Measurements from ENCODE around the gene ANKRD24. TPM values are rescaled to one million over a fixed set of nuclear protein-coding genes. Genes with fewer than 3 reads are reported as not detected.
A peak's percentile ranks its signal among the peaks of the same experiment; 100 is the strongest.

ANKRD24 gene
- total and polyA plus RNA-seq, 4 donors = 0.28 to 2.5 (median 1.4) TPM

DNA sequence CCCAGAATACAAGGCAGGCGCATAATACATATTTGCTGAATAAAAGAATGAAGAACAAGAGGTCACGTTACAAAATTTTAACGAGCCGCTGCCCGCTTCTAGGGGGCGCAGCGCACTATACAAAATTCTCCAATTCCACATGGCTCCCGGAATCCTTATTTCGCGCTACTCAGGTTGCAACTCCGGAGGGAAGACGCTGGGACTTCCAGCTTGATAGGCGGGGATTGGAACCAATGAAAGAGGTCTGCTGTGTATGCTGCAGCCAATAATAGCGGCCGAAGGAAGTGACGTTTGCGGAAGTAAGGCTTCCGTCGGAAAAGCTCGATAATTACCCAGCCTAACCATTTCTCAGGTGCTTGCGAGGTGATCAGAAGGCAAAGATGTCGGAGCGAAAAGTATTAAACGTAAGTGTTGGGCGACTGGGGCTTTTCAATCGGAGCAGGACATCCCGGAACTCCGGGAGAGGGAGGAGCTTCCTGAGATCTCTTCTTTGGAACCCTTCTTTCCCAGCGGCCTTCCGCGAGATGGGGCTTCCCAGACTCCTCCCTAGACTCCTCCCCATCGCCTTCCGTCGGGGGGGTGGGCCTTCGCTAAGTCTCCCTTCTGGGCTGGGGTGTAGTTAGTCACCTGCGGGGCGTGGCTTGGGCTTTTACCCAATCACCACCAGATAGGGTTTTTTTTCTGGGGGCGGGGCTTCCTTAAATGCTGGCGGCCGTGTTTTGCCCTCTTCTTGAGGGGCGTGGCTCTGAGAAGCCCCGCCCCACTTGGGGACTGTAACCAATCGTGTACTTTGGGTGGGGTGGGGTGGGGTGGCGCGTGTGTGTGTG, 64.5 kb downstream of the ANKRD24 start, which contains the start of gene YJU2 (continued):
- TF ChIP-seq MAX (IDR thresholded peaks at IDR 0.05) = peak; percentile 61
- peak; percentile 39 to 59 for TF ChIP-seq EGR1 (IDR thresholded peaks at IDR 0.05; ENCODE audit: low read depth in 2 of 2)

GRCh38 chr19:4256563-4256962, 74.1 kb downstream of the ANKRD24 start:
- no peak overlapping the region for H3K4me3 ChIP-seq (ENCODE audit: low read depth in 1 of 3, low read length in 3 of 3)
- no peak overlapping the region for H3K27ac ChIP-seq (ENCODE audit: low read depth in 1 of 2, low read length in 2 of 2)
- peaks cover 30 to 70% (median 43%) of the 10 kb centered on the region in 4 donors for H3K36me3 ChIP-seq (ENCODE audit: control insufficient read depth in 4 of 4, insufficient read depth in 3 of 4, low read depth in 1 of 4, low read length in 3 of 4)
- WGBS = 99% methylated on average over 4 of the region's 4 CpGs
- TF ChIP-seq ATF3 (IDR thresholded peaks at IDR 0.05) (no peak), SP1 (IDR thresholded peaks at IDR 0.05) (no peak), TAF1 (conservative IDR thresholded peaks at IDR 0.05) (no peak), MAX (IDR thresholded peaks at IDR 0.05) (no peak), EGR1 (IDR thresholded peaks at IDR 0.05; ENCODE audit: low read depth in 2 of 2) (no peak), YY1 (IDR thresholded peaks at IDR 0.05) (no peak), FOXA2 (IDR thresholded peaks at IDR 0.05) (no peak), RAD21 (IDR thresholded peaks at IDR 0.05) (no peak), JUND (IDR thresholded peaks at IDR 0.05) (no peak)
- TF ChIP-seq, protein P1, sequence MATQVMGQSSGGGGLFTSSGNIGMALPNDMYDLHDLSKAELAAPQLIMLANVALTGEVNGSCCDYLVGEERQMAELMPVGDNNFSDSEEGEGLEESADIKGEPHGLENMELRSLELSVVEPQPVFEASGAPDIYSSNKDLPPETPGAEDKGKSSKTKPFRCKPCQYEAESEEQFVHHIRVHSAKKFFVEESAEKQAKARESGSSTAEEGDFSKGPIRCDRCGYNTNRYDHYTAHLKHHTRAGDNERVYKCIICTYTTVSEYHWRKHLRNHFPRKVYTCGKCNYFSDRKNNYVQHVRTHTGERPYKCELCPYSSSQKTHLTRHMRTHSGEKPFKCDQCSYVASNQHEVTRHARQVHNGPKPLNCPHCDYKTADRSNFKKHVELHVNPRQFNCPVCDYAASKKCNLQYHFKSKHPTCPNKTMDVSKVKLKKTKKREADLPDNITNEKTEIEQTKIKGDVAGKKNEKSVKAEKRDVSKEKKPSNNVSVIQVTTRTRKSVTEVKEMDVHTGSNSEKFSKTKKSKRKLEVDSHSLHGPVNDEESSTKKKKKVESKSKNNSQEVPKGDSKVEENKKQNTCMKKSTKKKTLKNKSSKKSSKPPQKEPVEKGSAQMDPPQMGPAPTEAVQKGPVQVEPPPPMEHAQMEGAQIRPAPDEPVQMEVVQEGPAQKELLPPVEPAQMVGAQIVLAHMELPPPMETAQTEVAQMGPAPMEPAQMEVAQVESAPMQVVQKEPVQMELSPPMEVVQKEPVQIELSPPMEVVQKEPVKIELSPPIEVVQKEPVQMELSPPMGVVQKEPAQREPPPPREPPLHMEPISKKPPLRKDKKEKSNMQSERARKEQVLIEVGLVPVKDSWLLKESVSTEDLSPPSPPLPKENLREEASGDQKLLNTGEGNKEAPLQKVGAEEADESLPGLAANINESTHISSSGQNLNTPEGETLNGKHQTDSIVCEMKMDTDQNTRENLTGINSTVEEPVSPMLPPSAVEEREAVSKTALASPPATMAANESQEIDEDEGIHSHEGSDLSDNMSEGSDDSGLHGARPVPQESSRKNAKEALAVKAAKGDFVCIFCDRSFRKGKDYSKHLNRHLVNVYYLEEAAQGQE (IDR thresholded peaks at IDR 0.05) = no peak
- TF ChIP-seq, protein P2, sequence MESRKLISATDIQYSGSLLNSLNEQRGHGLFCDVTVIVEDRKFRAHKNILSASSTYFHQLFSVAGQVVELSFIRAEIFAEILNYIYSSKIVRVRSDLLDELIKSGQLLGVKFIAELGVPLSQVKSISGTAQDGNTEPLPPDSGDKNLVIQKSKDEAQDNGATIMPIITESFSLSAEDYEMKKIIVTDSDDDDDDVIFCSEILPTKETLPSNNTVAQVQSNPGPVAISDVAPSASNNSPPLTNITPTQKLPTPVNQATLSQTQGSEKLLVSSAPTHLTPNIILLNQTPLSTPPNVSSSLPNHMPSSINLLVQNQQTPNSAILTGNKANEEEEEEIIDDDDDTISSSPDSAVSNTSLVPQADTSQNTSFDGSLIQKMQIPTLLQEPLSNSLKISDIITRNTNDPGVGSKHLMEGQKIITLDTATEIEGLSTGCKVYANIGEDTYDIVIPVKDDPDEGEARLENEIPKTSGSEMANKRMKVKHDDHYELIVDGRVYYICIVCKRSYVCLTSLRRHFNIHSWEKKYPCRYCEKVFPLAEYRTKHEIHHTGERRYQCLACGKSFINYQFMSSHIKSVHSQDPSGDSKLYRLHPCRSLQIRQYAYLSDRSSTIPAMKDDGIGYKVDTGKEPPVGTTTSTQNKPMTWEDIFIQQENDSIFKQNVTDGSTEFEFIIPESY (IDR thresholded peaks at IDR 0.05) = no peak
- TF ChIP-seq, protein P3, sequence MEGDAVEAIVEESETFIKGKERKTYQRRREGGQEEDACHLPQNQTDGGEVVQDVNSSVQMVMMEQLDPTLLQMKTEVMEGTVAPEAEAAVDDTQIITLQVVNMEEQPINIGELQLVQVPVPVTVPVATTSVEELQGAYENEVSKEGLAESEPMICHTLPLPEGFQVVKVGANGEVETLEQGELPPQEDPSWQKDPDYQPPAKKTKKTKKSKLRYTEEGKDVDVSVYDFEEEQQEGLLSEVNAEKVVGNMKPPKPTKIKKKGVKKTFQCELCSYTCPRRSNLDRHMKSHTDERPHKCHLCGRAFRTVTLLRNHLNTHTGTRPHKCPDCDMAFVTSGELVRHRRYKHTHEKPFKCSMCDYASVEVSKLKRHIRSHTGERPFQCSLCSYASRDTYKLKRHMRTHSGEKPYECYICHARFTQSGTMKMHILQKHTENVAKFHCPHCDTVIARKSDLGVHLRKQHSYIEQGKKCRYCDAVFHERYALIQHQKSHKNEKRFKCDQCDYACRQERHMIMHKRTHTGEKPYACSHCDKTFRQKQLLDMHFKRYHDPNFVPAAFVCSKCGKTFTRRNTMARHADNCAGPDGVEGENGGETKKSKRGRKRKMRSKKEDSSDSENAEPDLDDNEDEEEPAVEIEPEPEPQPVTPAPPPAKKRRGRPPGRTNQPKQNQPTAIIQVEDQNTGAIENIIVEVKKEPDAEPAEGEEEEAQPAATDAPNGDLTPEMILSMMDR (IDR thresholded peaks at IDR 0.05; ENCODE audit: low read depth, low read length, missing input control) = no peak
- no peak overlapping the region for H3K9ac ChIP-seq (ENCODE audit: low read depth in 1 of 2, low read length in 2 of 2)
- H3K9me3 ChIP-seq (ENCODE audit: control insufficient read depth in 4 of 4, low read length in 3 of 4) = peaks cover 0 to 8% (median 2%) of the 10 kb centered on the region in 4 donors
- no peaks in the 10 kb centered on the region for H3K27me3 ChIP-seq (ENCODE audit: control insufficient read depth in 4 of 4, insufficient read depth in 4 of 4, low read length in 3 of 4)
- DNase-seq (ENCODE audit: low spot score) = no peak
- no peaks in the 10 kb centered on the region for H3K4me1 ChIP-seq (ENCODE audit: control insufficient read depth in 4 of 4, insufficient read depth in 4 of 4, low read length in 3 of 4)

Data from liver (tissue), 9 donors.